Fibroblast of lung (primary cell): ENCODE measurements around the gene FAM107B. TPM values are rescaled to one million over a fixed set of nuclear protein-coding genes. Genes with fewer than 3 reads are reported as not detected.
A peak's percentile ranks its signal among the peaks of the same experiment; 100 is the strongest.

Source experiments
- DNase-seq, 2 donors: peaks; one replicate each; pipeline versions ENCODE4 v3.0.0 to v3.0.0-alpha.2; 2010; ENCODE audit warnings: low read depth in 2 of 2
- H2AFZ ChIP-seq: 2 replicates; pipeline ENCODE4 v1.5.1; 2012; ENCODE audit warnings: low read length, control low read depth, inconsistent platforms
- H3K27ac ChIP-seq: 2 replicates; pipeline ENCODE4 v1.5.1; 2011; ENCODE audit warnings: low read length, control low read depth; ENCODE audit not compliant: insufficient read depth
- H3K27me3 ChIP-seq: 2 replicates; pipeline ENCODE4 v1.5.1; 2011; ENCODE audit warnings: mild to moderate bottlenecking, low read length; ENCODE audit not compliant: control insufficient read depth, insufficient read depth
- H3K36me3 ChIP-seq: 2 replicates; pipeline ENCODE4 v1.5.1; 2011; ENCODE audit warnings: low read length; ENCODE audit not compliant: control insufficient read depth, insufficient read depth
- H3K4me1 ChIP-seq: 2 replicates; pipeline ENCODE4 v1.5.1; 2011; ENCODE audit warnings: low read length; ENCODE audit not compliant: control insufficient read depth, insufficient read depth; ENCODE audit errors: extremely low read depth
- H3K4me2 ChIP-seq: 2 replicates; pipeline ENCODE4 v1.5.1; 2011; ENCODE audit warnings: low read length, control low read depth; ENCODE audit not compliant: insufficient read depth; ENCODE audit errors: extremely low read depth
- H3K4me3 ChIP-seq, 4 experiments: fragments of 200-600 bp in 1 of 4; sonication (generic) in 1 of 4; replicated peaks in 1 of 4; 2 replicates each; pipeline ENCODE4 v1.5.1; 2011 to 2016; ENCODE audit warnings: low read length in 4 of 4, low read depth in 3 of 4, mild to moderate bottlenecking in 3 of 4, control low read depth in 2 of 4, inconsistent platforms in 1 of 4, mixed read lengths in 1 of 4; ENCODE audit not compliant: insufficient read depth in 1 of 4; ENCODE audit errors: control extremely low read depth in 1 of 4
- H3K79me2 ChIP-seq: 2 replicates; pipeline ENCODE4 v1.5.1; 2012; ENCODE audit warnings: mild to moderate bottlenecking, low read length, inconsistent platforms; ENCODE audit not compliant: control insufficient read depth, insufficient read depth
- H3K9ac ChIP-seq: 2 replicates; pipeline ENCODE4 v1.5.1; 2011; ENCODE audit warnings: mild to moderate bottlenecking, low read length, control low read depth; ENCODE audit not compliant: insufficient read depth
- H3K9me3 ChIP-seq: 2 replicates; pipeline ENCODE4 v1.5.1; 2012; ENCODE audit warnings: low read depth, low read length; ENCODE audit not compliant: control insufficient read depth, insufficient read depth
- H4K20me1 ChIP-seq: 2 replicates; pipeline ENCODE4 v1.5.1; 2011; ENCODE audit warnings: low read length; ENCODE audit not compliant: control insufficient read depth, insufficient read depth; ENCODE audit errors: extremely low read depth
- CTCF ChIP-seq, 2 donors: IDR thresholded peaks in 1 of 2; conservative IDR thresholded peaks in 1 of 2; 1 replicate in 1 of 2; 2 replicates in 1 of 2; pipeline ENCODE4 v1.5.1; 2011 to 2012; ENCODE audit warnings: low read length in 2 of 2, control low read depth in 1 of 2, inconsistent platforms in 1 of 2, low read depth in 1 of 2, mild to moderate bottlenecking in 1 of 2
- EZH2 ChIP-seq: IDR thresholded peaks from 2 replicates; pipeline ENCODE4 v1.5.1; 2012; ENCODE audit warnings: low read length, control low read depth, mild to moderate bottlenecking; ENCODE audit errors: missing control alignments
- polyA plus RNA-seq, 2 donors: library from polyadenylated mRNA; depleted of rRNA in 1 of 2; stranded (reverse) in 1 of 2; unstranded in 1 of 2; fragments of >200 nt; gene quantifications; 2 replicates each; pipeline ENCODE4 v1.2.1, GENCODE V29; 2011 to 2012; ENCODE audit warnings: missing spikeins in 1 of 2
- total RNA-seq: library from RNA; depleted of rRNA; stranded (reverse); fragments of >200 nt; gene quantifications from 2 replicates; pipeline ENCODE4 v1.2.1, GENCODE V29; 2014

Gene FAM107B
- total and polyA plus RNA-seq, 2 donors (not counting 1 experiment from before 2014, with no cell fraction given), result 29.0 to 36.0 TPM

GRCh38 chr10:14736600-14737081, 38.1 kb downstream of the FAM107B start:
- H3K27ac ChIP-seq, result peak overlapping the region; percentile 30
- H3K4me2 ChIP-seq, result no peak overlapping the region

GRCh38 chr10:14736043-14736442, 38.7 kb downstream of the FAM107B start:
- DNase-seq, result no peak
- Histone ChIP-seq H3K27ac (no peak overlapping the region), H3K9ac (no peak overlapping the region), H3K4me3 (no peak overlapping the region), H3K4me2 (no peak overlapping the region), H3K79me2 (no peaks in the 10 kb centered on the region), H3K9me3 (no peaks in the 10 kb centered on the region), H3K36me3 (no peaks in the 10 kb centered on the region), H3K4me1 (no peaks in the 10 kb centered on the region), H2AFZ (no peak overlapping the region), H4K20me1 (no peaks in the 10 kb centered on the region), H3K27me3 (no peaks in the 10 kb centered on the region)
- TF ChIP-seq CTCF (conservative IDR thresholded peaks at IDR 0.05 in 1 of 2, IDR thresholded peaks at IDR 0.05 in 1 of 2; ENCODE audit: low read depth in 1 of 2, low read length in 2 of 2) (no peak), EZH2 (no peak)

More at GRCh38 chr10:14736600-14737081, 38.1 kb downstream of the FAM107B start:
- peak; percentile 65 to 86 for DNase-seq
- H3K4me1 ChIP-seq, result no peaks in the 10 kb centered on the region
- peak overlapping the region; percentile 20 for H2AFZ ChIP-seq
- no peaks in the 10 kb centered on the region for H3K27me3 ChIP-seq
- H4K20me1 ChIP-seq, result no peaks in the 10 kb centered on the region
- no peaks in the 10 kb centered on the region for H3K79me2 ChIP-seq
- H3K4me3 ChIP-seq, result no peak overlapping the region
- no peaks in the 10 kb centered on the region for H3K9me3 ChIP-seq
- H3K9ac ChIP-seq, result no peak overlapping the region
- TF ChIP-seq EZH2, result no peak
- TF ChIP-seq CTCF (conservative IDR thresholded peaks at IDR 0.05 in 1 of 2, IDR thresholded peaks at IDR 0.05 in 1 of 2; ENCODE audit: low read depth in 1 of 2, low read length in 2 of 2), result no peak
- no peaks in the 10 kb centered on the region for H3K36me3 ChIP-seq

GRCh38 chr10:14731875-14732512, 42.7 kb downstream of the FAM107B start:
- no peak overlapping the region for H3K4me2 ChIP-seq
- H3K79me2 ChIP-seq, result no peaks in the 10 kb centered on the region
- no peak overlapping the region for H3K27ac ChIP-seq
- H3K27me3 ChIP-seq, result peaks cover 3% of the 10 kb centered on the region
- no peaks in the 10 kb centered on the region for H3K36me3 ChIP-seq
- no peak overlapping the region for H3K9ac ChIP-seq
- no peak overlapping the region for H2AFZ ChIP-seq
- H3K4me3 ChIP-seq, result no peak overlapping the region
- no peak for DNase-seq
- H3K4me1 ChIP-seq, result no peaks in the 10 kb centered on the region
- TF ChIP-seq EZH2 (no peak), CTCF (conservative IDR thresholded peaks at IDR 0.05 in 1 of 2, IDR thresholded peaks at IDR 0.05 in 1 of 2; ENCODE audit: low read depth in 1 of 2, low read length in 2 of 2) (no peak)
- H4K20me1 ChIP-seq, result no peaks in the 10 kb centered on the region
- H3K9me3 ChIP-seq, result no peaks in the 10 kb centered on the region
